IMR-90 (cell line): Measurements from ENCODE around the gene NPAS1.

Experiments
- CTCF ChIP-seq: conservative IDR thresholded peaks from 2 replicates; pipeline ENCODE4 v1.5.1; 2012; ENCODE audit warnings: mild to moderate bottlenecking, low read depth, low read length, improper control_type of control experiment
- POLR2A ChIP-seq: IDR thresholded peaks from 2 replicates; pipeline ENCODE4 v1.6.1; 2012; ENCODE audit warnings: mild to moderate bottlenecking, low read depth, low read length
- SMC3 ChIP-seq: fragments of 150-350 bp; IDR thresholded peaks from 2 replicates; pipeline ENCODE4 v1.6.1; 2016; ENCODE audit warnings: low read depth, mild to moderate bottlenecking, antibody characterized with exemption, low read length, moderate library complexity

GRCh38 chr19:47024502-47024901 is 4.9 kb downstream of the NPAS1 start:
- no peak for TF ChIP-seq SMC3
- no peak for TF ChIP-seq CTCF
- TF ChIP-seq POLR2A: no peak
